ENCODE results near the gene MEG3.
"Not testable (repeated sequence)": the region's sequence is repeated elsewhere in the genome, so short reads cannot be mapped to it uniquely, and the experiment has no call there.

Gene MEG3

GRCh38 chr14:100800041-100800440, 25.9 kb upstream of the MEG3 start:
- DNase-seq (ENCODE audit: low read depth): no peak
- no peak overlapping the region for H3K4me3 ChIP-seq (ENCODE audit: low read depth, low read length)
- no peak for TF ChIP-seq CTCF (IDR thresholded peaks at IDR 0.05; ENCODE audit: low read depth, low read length, missing control alignments)

- not testable (repeated sequence) for DNase-seq (ENCODE audit: low read depth); H3K4me3 ChIP-seq (ENCODE audit: low read depth, low read length)
These were observed 24.5 kb upstream of the MEG3 start for GRCh38 chr14:100801433-100801832.

GRCh38 chr14:100802179-100802578, 23.7 kb upstream of the MEG3 start:
- no peak for TF ChIP-seq CTCF (IDR thresholded peaks at IDR 0.05; ENCODE audit: low read depth, low read length, missing control alignments)
- no peak for DNase-seq (ENCODE audit: low read depth)
- no peak overlapping the region for H3K4me3 ChIP-seq (ENCODE audit: low read depth, low read length)

- DNase-seq (ENCODE audit: low read depth): no peak
- H3K4me3 ChIP-seq (ENCODE audit: low read depth, low read length): no peak overlapping the region
- TF ChIP-seq CTCF (IDR thresholded peaks at IDR 0.05; ENCODE audit: low read depth, low read length, missing control alignments): no peak
These were observed 23.2 kb upstream of the MEG3 start for GRCh38 chr14:100802766-100803165.

- no peak overlapping the region for H3K4me3 ChIP-seq (ENCODE audit: low read depth, low read length)
- no peak for TF ChIP-seq CTCF (IDR thresholded peaks at IDR 0.05; ENCODE audit: low read depth, low read length, missing control alignments)
- no peak for DNase-seq (ENCODE audit: low read depth)
These were observed 22.7 kb upstream of the MEG3 start for GRCh38 chr14:100803226-100803625.

GRCh38 chr14:100803676-100804075, 22.2 kb upstream of the MEG3 start:
- DNase-seq (ENCODE audit: low read depth): no peak
- no peak overlapping the region for H3K4me3 ChIP-seq (ENCODE audit: low read depth, low read length)
- no peak for TF ChIP-seq CTCF (IDR thresholded peaks at IDR 0.05; ENCODE audit: low read depth, low read length, missing control alignments)

GRCh38 chr14:100804138-100804537, 21.8 kb upstream of the MEG3 start:
- H3K4me3 ChIP-seq (ENCODE audit: low read depth, low read length): no peak overlapping the region
- no peak for TF ChIP-seq CTCF (IDR thresholded peaks at IDR 0.05; ENCODE audit: low read depth, low read length, missing control alignments)
- DNase-seq (ENCODE audit: low read depth): no peak
